ENCODE measurements around the gene VWA8.

- TF ChIP-seq CTCF (IDR thresholded peaks at IDR 0.05 in 2 of 3, conservative IDR thresholded peaks at IDR 0.05 in 1 of 3; ENCODE audit: borderline replicate concordance in 1 of 3, insufficient read depth in 1 of 3, low read depth in 2 of 3, low read length in 2 of 3) (no peak), EZH2 (IDR thresholded peaks at IDR 0.05) (no peak), POLR2A (IDR thresholded peaks at IDR 0.05; ENCODE audit: borderline replicate concordance, extremely low read depth, insufficient read depth, insufficient read length) (no peak), CEBPB (IDR thresholded peaks at IDR 0.05; ENCODE audit: low read depth) (no peak), ZNF274 (IDR thresholded peaks at IDR 0.05; ENCODE audit: low read depth, low read length) (no peak), POLR2AphosphoS5 (IDR thresholded peaks at IDR 0.05; ENCODE audit: low read depth, low read length) (no peak), SIN3A (IDR thresholded peaks at IDR 0.05; ENCODE audit: low read depth) (no peak), YY1 (IDR thresholded peaks at IDR 0.05; ENCODE audit: extremely low read depth, insufficient replicate concordance, low read depth, low read length) (no peak), FOSL1 (IDR thresholded peaks at IDR 0.05; ENCODE audit: low read depth) (no peak), ELF1 (IDR thresholded peaks at IDR 0.05; ENCODE audit: borderline replicate concordance, low read depth) (no peak), EZH2phosphoT487 (IDR thresholded peaks at IDR 0.05; ENCODE audit: borderline replicate concordance) (no peak), REST (IDR thresholded peaks at IDR 0.05; ENCODE audit: low read depth) (no peak)
- TF ChIP-seq, protein P1, sequence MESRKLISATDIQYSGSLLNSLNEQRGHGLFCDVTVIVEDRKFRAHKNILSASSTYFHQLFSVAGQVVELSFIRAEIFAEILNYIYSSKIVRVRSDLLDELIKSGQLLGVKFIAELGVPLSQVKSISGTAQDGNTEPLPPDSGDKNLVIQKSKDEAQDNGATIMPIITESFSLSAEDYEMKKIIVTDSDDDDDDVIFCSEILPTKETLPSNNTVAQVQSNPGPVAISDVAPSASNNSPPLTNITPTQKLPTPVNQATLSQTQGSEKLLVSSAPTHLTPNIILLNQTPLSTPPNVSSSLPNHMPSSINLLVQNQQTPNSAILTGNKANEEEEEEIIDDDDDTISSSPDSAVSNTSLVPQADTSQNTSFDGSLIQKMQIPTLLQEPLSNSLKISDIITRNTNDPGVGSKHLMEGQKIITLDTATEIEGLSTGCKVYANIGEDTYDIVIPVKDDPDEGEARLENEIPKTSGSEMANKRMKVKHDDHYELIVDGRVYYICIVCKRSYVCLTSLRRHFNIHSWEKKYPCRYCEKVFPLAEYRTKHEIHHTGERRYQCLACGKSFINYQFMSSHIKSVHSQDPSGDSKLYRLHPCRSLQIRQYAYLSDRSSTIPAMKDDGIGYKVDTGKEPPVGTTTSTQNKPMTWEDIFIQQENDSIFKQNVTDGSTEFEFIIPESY (IDR thresholded peaks at IDR 0.05; ENCODE audit: extremely low read depth, insufficient replicate concordance, low read length) = no peak
These were observed 16.1 kb downstream of the VWA8 start for GRCh38 chr13:41944635-41945397.

All from HCT116 (cell line).